ENCODE results near the gene BMP6. TPM values are rescaled to one million over a fixed set of nuclear protein-coding genes. Genes with fewer than 3 reads are reported as not detected.

BMP6 gene
- total RNA-seq, 4 donors from 2014 or later = 1.7 to 8.3 (median 3.3) TPM

DNA sequence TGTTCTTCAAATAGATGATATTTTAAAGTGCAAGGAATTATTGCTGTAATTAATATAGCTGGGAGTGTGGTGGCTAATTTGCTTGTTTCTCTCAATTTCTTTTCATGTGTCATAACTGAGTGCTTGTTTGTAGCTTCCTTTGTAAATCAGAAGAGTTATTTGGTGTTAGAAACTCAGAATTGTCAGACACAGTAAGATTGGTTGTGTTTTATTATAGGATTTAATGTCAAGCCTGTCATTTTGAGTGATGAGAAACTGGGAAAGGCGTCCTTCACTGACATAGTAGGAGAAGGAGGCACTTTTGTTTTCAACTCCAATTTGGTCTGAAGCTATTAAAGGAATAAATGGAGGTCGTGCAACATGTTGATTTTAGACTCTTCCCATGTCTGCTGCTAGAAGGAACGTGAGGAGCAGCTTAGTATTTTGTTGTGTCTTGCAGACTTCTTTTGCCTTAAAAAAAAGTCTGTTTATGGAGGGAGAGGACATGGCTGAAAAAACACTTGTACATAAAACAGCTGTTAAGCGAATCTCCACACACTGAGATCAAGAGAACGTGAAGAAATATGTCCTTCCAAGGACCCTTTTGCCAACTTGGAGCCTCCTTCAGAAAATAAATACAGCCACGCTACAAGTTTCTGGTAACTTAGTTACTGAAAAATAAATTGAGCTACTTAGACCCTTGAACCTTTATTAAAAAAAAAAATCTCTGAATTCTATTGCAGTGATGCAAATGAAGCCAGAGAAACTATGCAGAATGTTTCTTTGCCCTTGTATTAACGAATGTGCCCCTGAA lies 59.5 kb downstream of the BMP6 start:
- H3K27ac ChIP-seq = peak overlapping the region in 1 of 4 donors; percentile 31

DNA sequence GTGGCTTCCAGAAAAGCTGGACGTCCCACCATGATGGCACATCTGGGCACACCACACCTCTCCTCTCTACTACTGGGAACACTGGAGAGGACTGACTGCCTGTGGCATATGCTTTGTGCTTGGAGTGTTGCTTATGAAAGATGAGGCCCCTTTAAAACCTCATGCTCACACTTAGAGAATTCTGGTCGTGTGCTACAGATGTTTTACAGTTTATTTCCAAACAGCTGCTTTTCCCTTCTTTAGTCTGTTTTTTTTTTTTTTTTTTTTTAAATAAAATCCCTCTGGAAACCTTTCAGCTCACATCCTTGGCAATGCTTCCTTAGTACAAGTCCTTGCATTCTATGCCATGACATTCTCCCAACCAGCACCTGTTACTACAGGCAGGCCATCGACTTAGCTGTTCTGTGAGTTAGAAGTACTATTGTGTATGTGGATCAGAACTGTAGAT lies 60.3 kb downstream of the BMP6 start:
- no peak overlapping the region for H3K4me3 ChIP-seq
- TF ChIP-seq, protein P1, sequence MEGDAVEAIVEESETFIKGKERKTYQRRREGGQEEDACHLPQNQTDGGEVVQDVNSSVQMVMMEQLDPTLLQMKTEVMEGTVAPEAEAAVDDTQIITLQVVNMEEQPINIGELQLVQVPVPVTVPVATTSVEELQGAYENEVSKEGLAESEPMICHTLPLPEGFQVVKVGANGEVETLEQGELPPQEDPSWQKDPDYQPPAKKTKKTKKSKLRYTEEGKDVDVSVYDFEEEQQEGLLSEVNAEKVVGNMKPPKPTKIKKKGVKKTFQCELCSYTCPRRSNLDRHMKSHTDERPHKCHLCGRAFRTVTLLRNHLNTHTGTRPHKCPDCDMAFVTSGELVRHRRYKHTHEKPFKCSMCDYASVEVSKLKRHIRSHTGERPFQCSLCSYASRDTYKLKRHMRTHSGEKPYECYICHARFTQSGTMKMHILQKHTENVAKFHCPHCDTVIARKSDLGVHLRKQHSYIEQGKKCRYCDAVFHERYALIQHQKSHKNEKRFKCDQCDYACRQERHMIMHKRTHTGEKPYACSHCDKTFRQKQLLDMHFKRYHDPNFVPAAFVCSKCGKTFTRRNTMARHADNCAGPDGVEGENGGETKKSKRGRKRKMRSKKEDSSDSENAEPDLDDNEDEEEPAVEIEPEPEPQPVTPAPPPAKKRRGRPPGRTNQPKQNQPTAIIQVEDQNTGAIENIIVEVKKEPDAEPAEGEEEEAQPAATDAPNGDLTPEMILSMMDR (IDR thresholded peaks at IDR 0.05 in 4 of 5, conservative IDR thresholded peaks at IDR 0.05 in 1 of 5) = no peak
- no peak for TF ChIP-seq POLR2A (IDR thresholded peaks at IDR 0.05)
- peaks cover 7 to 8% of the 10 kb centered on the region in 2 donors for H3K4me1 ChIP-seq
- ATAC-seq (no peak), DNase-seq (no peak)
- in situ Hi-C loops (cut with MboI; ENCODE audit: low sequenced_read_pairs in 4 of 4) (no loop called here), intact Hi-C loops (cut with DNase I; ENCODE audit: low total_unique reads) (no loop called here)
- H3K27ac ChIP-seq = peak overlapping the region in 1 of 4 donors; percentile 31
- H3K9me3 ChIP-seq = no peaks in the 10 kb centered on the region
- H3K27me3 ChIP-seq = peaks cover 0 to 2% (median 0%) of the 10 kb centered on the region in 3 donors
- H3K36me3 ChIP-seq = no peaks in the 10 kb centered on the region

More for the DNA sequence above, 59.5 kb downstream of the BMP6 start:
- in situ Hi-C loops (cut with MboI; ENCODE audit: low sequenced_read_pairs in 4 of 4) = no loop called here
- Histone ChIP-seq H3K36me3 (no peaks in the 10 kb centered on the region), H3K9me3 (no peaks in the 10 kb centered on the region), H3K4me1 (peaks cover 7 to 8% of the 10 kb centered on the region in 2 donors), H3K4me3 (no peak overlapping the region), H3K27me3 (peaks cover 0 to 2% (median 0%) of the 10 kb centered on the region in 3 donors)
- ATAC-seq (no peak), DNase-seq (no peak)
- TF ChIP-seq POLR2A (IDR thresholded peaks at IDR 0.05) = no peak
- TF ChIP-seq, protein P1 (IDR thresholded peaks at IDR 0.05 in 4 of 5, conservative IDR thresholded peaks at IDR 0.05 in 1 of 5) = no peak
- intact Hi-C loops (cut with DNase I; ENCODE audit: low total_unique reads) = no loop called here

DNA sequence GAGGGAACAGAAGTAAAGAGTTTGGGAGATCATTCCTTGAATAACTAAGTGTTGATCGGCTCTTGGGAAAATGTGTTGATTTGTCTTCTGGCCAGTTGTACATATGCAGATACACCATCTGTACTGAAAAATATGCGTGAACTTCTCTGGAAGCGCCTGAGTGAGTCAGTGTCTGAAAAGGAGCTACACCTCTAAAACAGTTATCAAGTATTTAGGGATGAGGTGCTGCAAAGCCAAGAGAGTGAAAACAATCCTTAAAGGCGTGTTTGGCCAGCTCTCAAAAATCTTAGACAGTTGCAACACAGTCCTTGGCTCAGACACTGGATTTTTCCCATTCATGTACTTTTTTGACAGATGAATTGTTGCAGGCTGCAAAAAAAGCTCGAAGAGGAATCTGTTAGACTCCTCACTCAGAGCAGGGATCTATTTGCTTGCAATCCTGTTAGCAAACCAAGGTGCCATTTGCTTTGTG lies 61.3 kb downstream of the BMP6 start:
- ATAC-seq (peak; percentile 58 to 75), DNase-seq (peak; percentile 23 to 28)
- H3K27ac ChIP-seq = no peak overlapping the region
- H3K4me3 ChIP-seq = no peak overlapping the region
- no peaks in the 10 kb centered on the region for H3K9me3 ChIP-seq
- H3K36me3 ChIP-seq = no peaks in the 10 kb centered on the region
- in situ Hi-C loops (cut with MboI; ENCODE audit: low sequenced_read_pairs in 4 of 4) (no loop called here), intact Hi-C loops (cut with DNase I; ENCODE audit: low total_unique reads) (no loop called here)
- TF ChIP-seq, protein P1 (IDR thresholded peaks at IDR 0.05 in 4 of 5, conservative IDR thresholded peaks at IDR 0.05 in 1 of 5) = no peak
- TF ChIP-seq POLR2A (IDR thresholded peaks at IDR 0.05) = no peak
- peaks cover 7 to 8% of the 10 kb centered on the region in 2 donors for H3K4me1 ChIP-seq
- peaks cover 0 to 2% (median 0%) of the 10 kb centered on the region in 3 donors for H3K27me3 ChIP-seq

DNA sequence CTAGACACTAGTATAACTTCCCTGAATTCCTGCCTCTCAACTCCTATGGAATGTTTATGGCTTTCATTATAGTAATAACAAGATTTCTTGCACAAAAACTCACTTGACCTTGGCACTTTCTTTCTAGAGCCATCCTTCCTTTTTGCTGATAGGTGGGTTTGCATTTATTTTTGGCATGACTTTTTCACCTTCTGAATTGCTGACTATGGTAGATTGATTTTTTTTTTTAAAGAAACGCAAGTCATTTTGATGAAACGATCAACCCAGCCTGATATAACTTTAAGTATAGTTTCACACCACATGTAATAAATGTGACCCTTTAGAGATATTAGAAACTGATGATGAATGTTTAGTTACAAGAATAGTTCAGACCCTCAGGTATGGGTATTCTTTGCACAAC lies 61.8 kb downstream of the BMP6 start:
- no peak for ATAC-seq
- no peak for DNase-seq
- in situ Hi-C loops (cut with MboI; ENCODE audit: low sequenced_read_pairs in 4 of 4) = no loop called here

More for the DNA sequence above, 61.8 kb downstream of the BMP6 start:
- Histone ChIP-seq H3K27ac (no peak overlapping the region), H3K9me3 (no peaks in the 10 kb centered on the region), H3K4me1 (peaks cover 7 to 8% of the 10 kb centered on the region in 2 donors), H3K4me3 (no peak overlapping the region), H3K27me3 (peaks cover 0 to 2% (median 0%) of the 10 kb centered on the region in 3 donors), H3K36me3 (no peaks in the 10 kb centered on the region)
- intact Hi-C loops (cut with DNase I; ENCODE audit: low total_unique reads) = no loop called here
- TF ChIP-seq, protein P1 (IDR thresholded peaks at IDR 0.05 in 4 of 5, conservative IDR thresholded peaks at IDR 0.05 in 1 of 5) = no peak
- no peak for TF ChIP-seq POLR2A (IDR thresholded peaks at IDR 0.05)

Data from gastrocnemius medialis (tissue), 4 donors.